Measurements from ENCODE around the gene DOCK1. TPM values are rescaled to one million over a fixed set of nuclear protein-coding genes. Genes with fewer than 3 reads are reported as not detected.

DOCK1 gene
- total RNA-seq, 6 experiments from 2014 or later: 50.6 to 59.9 (median 54.7) TPM

DNA sequence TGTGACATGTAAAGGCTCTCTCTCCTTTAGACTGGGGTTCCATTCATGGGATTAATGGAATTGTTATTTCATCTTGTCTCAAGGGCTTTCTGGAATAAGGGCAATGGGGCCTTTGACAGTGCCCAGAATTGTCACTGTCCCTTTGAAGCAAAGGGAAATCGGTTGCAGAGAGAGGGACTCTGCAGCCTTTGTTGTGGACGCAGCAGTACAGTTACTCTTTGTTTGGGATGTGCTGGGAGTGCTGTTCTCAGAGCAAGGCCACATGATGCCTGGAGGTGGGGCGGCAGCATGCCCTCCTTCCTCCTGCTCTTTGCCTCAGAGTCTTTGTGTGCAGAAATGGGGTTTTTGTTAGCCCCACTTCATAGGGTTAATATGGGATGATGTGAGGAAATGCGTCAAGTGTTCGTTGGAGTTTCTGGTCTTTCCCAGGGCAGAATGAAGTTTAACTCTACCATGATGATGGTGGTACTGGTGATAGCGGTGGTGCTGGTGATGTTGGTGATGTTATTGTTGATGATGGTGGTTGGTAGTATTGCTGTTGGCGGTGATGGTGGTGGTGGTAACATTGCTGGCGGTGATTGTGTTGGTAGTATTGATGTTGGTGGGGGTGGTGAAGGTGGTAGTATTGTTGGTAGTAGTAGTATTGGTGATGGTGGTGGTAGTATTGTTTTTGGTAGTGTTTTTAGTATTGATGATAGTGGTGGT, 45.3 kb downstream of the DOCK1 start:
- Mint-ChIP-seq H3K27ac (no peak overlapping the region), H3K4me1 (ENCODE audit: low read depth) (no peaks in the 10 kb centered on the region), H3K9me3 (0 out of 2 replicates have a peak, but pooled peaks cover 4% of the 10 kb centered on the region), H3K36me3 (ENCODE audit: low read depth) (peaks cover 2% of the 10 kb centered on the region), H3K27me3 (ENCODE audit: insufficient read depth) (no peaks in the 10 kb centered on the region), H3K4me3 (no peak overlapping the region)
- TF ChIP-seq, protein P1, sequence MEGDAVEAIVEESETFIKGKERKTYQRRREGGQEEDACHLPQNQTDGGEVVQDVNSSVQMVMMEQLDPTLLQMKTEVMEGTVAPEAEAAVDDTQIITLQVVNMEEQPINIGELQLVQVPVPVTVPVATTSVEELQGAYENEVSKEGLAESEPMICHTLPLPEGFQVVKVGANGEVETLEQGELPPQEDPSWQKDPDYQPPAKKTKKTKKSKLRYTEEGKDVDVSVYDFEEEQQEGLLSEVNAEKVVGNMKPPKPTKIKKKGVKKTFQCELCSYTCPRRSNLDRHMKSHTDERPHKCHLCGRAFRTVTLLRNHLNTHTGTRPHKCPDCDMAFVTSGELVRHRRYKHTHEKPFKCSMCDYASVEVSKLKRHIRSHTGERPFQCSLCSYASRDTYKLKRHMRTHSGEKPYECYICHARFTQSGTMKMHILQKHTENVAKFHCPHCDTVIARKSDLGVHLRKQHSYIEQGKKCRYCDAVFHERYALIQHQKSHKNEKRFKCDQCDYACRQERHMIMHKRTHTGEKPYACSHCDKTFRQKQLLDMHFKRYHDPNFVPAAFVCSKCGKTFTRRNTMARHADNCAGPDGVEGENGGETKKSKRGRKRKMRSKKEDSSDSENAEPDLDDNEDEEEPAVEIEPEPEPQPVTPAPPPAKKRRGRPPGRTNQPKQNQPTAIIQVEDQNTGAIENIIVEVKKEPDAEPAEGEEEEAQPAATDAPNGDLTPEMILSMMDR (IDR thresholded peaks at IDR 0.05): no peak
- DNase-seq: no peak

DNA sequence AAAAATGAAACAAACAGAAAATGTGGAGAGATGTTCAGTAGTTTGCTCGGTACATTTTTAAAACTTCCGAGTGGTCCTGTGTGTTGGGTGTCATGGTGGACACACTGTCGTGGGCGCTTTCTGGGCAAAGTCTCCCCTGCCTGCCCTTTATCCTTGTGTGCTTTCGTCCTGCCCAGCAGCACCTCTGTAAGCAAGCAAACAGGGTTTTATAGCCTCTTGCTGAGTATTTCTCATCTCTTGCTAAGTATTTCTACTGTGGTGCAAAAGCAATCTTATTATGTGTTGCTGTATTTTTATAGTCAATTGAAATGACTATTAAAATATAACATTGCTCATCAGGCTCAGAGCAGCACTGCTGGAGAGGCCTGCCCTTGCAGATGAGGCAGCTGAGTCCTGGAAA, 48.7 kb downstream of the DOCK1 start:
- H3K27me3 Mint-ChIP-seq (ENCODE audit: insufficient read depth): peaks cover under 1% of the 10 kb centered on the region; the same call in 1 of the 2 replicates
- no peaks in the 10 kb centered on the region for H3K36me3 Mint-ChIP-seq (ENCODE audit: low read depth)
- 0 out of 2 replicates have a peak, but pooled peaks cover 1% of the 10 kb centered on the region for H3K9me3 Mint-ChIP-seq
- DNase-seq: no peak
- TF ChIP-seq, protein P1 (IDR thresholded peaks at IDR 0.05): no peak
- no peaks in the 10 kb centered on the region for H3K4me1 Mint-ChIP-seq (ENCODE audit: low read depth)
- no peak overlapping the region for H3K4me3 Mint-ChIP-seq
- no peak overlapping the region for H3K27ac Mint-ChIP-seq

DNA sequence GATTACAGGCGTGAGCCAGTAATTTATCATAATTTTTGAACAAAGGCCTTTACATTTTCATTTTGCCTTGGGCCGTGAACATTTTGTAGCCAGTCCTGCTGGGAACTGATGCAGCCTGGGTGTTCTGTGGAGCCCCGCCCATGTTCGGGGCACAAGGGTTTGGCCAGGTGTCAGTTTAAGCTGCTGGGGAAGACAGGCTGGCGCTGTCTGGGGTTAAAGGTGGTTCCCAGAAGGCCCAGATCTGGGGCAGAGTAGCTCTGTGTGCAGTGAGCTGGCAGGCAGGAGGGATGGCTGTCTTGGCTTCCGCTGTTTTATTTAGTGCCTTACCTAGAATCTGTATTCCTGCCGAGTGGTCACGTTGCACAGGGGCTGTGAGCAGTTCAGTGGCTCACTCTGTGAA, 50.2 kb downstream of the DOCK1 start:
- Mint-ChIP-seq H3K4me1 (ENCODE audit: low read depth) (peaks cover 6% of the 10 kb centered on the region; the same call in 1 of the 2 replicates), H3K36me3 (ENCODE audit: low read depth) (no peaks in the 10 kb centered on the region), H3K9me3 (no peaks in the 10 kb centered on the region), H3K4me3 (no peak overlapping the region), H3K27ac (no peak overlapping the region), H3K27me3 (ENCODE audit: insufficient read depth) (peaks cover 2% of the 10 kb centered on the region; the same call in 1 of the 2 replicates)
- DNase-seq: no peak
- TF ChIP-seq, protein P1 (IDR thresholded peaks at IDR 0.05): no peak

DNA sequence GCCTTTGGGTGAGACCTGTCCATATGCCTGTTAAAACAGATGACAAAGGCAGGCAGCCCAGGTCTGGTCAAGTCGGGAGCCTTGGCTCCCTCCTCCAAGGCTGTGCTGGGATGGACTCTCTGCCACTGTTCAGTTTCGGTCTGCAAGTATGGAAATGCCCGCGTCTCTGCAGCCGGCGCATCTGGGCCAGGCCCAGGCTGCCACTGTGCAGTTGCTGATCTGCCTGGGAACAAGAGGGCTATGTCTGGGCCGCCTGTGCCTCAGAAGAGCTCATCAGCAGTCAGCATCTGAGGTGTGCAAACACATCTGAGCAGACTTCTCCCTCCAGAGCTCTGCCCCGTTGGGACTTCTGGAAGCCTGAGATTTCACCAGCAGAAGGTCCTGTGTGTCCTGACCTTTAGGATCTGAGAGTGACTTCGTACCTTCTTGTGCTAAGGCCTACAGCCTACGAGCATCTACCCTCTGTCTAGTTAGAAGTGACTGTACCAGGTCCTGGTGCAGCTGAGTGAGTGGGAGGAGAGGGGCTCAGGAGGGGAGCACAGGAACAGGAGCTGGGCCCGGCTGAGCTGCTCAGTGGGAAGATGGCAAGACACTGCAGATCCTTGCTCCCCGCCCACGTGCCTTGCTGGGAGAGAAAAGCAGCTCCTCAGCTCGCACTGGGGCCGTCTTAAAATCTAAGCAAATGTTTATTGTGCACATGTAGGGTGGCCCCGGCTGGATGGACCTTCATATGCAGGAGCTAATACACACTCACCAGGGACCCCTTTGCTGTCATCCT, 50.9 kb downstream of the DOCK1 start:
- Mint-ChIP-seq H3K36me3 (ENCODE audit: low read depth) (no peaks in the 10 kb centered on the region), H3K27me3 (ENCODE audit: insufficient read depth) (peaks cover 2% of the 10 kb centered on the region; the same call in 1 of the 2 replicates), H3K27ac (no peak overlapping the region), H3K9me3 (no peaks in the 10 kb centered on the region), H3K4me3 (no peak overlapping the region), H3K4me1 (ENCODE audit: low read depth) (peaks cover 13% of the 10 kb centered on the region)
- no peak for DNase-seq
- TF ChIP-seq, protein P1 (IDR thresholded peaks at IDR 0.05): no peak

DNA sequence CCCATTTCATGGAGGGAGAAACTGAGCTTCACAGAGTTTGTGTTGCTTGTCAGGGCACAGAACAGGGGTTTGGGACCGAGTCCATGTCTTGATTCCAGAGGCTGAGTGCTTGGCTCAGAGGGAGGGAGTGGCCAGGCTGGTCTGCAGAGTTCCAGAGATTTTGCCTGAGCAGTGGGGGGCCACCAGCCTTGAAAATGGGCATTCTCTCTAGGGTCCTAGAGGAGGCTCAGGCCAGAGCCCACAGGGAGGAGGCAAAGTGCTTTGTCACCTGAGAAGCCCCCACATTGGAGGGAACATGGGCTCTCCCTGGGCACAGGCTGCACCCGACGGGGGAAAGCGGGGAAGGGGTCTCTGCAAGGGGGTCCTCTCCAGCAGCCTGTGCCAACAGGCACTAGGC, 51.5 kb downstream of the DOCK1 start:
- H3K4me3 Mint-ChIP-seq: no peak overlapping the region
- H3K27ac Mint-ChIP-seq: no peak overlapping the region
- peaks cover 2% of the 10 kb centered on the region; the same call in 1 of the 2 replicates for H3K27me3 Mint-ChIP-seq (ENCODE audit: insufficient read depth)
- H3K9me3 Mint-ChIP-seq: no peaks in the 10 kb centered on the region
- H3K4me1 Mint-ChIP-seq (ENCODE audit: low read depth): peaks cover 19% of the 10 kb centered on the region
- TF ChIP-seq, protein P1 (IDR thresholded peaks at IDR 0.05): no peak
- peaks cover 5% of the 10 kb centered on the region; the same call in 1 of the 2 replicates for H3K36me3 Mint-ChIP-seq (ENCODE audit: low read depth)
- DNase-seq: no peak

Data from HFFc6 (cell line).